Measurements from ENCODE around the gene PDE3B. TPM values are rescaled to one million over a fixed set of nuclear protein-coding genes. Genes with fewer than 3 reads are reported as not detected.
"Not testable (repeated sequence)": the region's sequence is repeated elsewhere in the genome, so short reads cannot be mapped to it uniquely, and the experiment has no call there.

The PDE3B gene
- total RNA-seq, 3 donors from 2014 or later: 14.1 to 177 (median 17.3) TPM

- no peak for TF ChIP-seq POLR2A (IDR thresholded peaks at IDR 0.05)
- no peak overlapping the region for H3K27ac ChIP-seq
- intact Hi-C loops (cut with DNase I; ENCODE audit: low total_unique reads): loop anchor here (10.0 kb wide), 1 partner anchor 1714 kb away; no protein-coding TSS in a partner anchor
- H3K4me1 ChIP-seq: no peaks in the 10 kb centered on the region
- H3K4me3 ChIP-seq: no peak overlapping the region
- no peaks in the 10 kb centered on the region for H3K9me3 ChIP-seq
- DNase-seq (ENCODE audit: low spot score in 2 of 2): no peak
- H3K27me3 ChIP-seq: no peaks in the 10 kb centered on the region
- H3K36me3 ChIP-seq: no peaks in the 10 kb centered on the region
These were observed 107.3 kb downstream of the PDE3B start for GRCh38 chr11:14750911-14751310.

GRCh38 chr11:14751975-14752407, 108.4 kb downstream of the PDE3B start:
- no peak for DNase-seq (ENCODE audit: low spot score in 2 of 2)
- Histone ChIP-seq H3K4me3 (no peak overlapping the region), H3K27me3 (no peaks in the 10 kb centered on the region), H3K9me3 (no peaks in the 10 kb centered on the region), H3K4me1 (no peaks in the 10 kb centered on the region), H3K27ac (no peak overlapping the region), H3K36me3 (no peaks in the 10 kb centered on the region)
- no peak for TF ChIP-seq POLR2AphosphoS5 (IDR thresholded peaks at IDR 0.05)
- TF ChIP-seq POLR2A (IDR thresholded peaks at IDR 0.05): no peak
- TF ChIP-seq CTCF (IDR thresholded peaks at IDR 0.05): no peak
- intact Hi-C loops (cut with DNase I; ENCODE audit: low total_unique reads): loop anchor here (10.0 kb wide), 1 partner anchor 1713 kb away; no protein-coding TSS in a partner anchor

GRCh38 chr11:14755140-14755539, 111.5 kb downstream of the PDE3B start:
- TF ChIP-seq POLR2AphosphoS5 (IDR thresholded peaks at IDR 0.05): no peak
- intact Hi-C loops (cut with DNase I; ENCODE audit: low total_unique reads): loop anchor here (10.0 kb wide), 1 partner anchor 1710 kb away; no protein-coding TSS in a partner anchor

GRCh38 chr11:14756349-14756748, 112.7 kb downstream of the PDE3B start:
- Histone ChIP-seq H3K27ac (no peak overlapping the region), H3K4me1 (no peaks in the 10 kb centered on the region), H3K4me3 (no peak overlapping the region), H3K27me3 (no peaks in the 10 kb centered on the region), H3K36me3 (no peaks in the 10 kb centered on the region), H3K9me3 (no peaks in the 10 kb centered on the region)
- intact Hi-C loops (cut with DNase I; ENCODE audit: low total_unique reads): loop anchor here (10.0 kb wide), 1 partner anchor 1708 kb away; no protein-coding TSS in a partner anchor
- DNase-seq (ENCODE audit: low spot score in 2 of 2): no peak
- TF ChIP-seq POLR2A (IDR thresholded peaks at IDR 0.05) (no peak), POLR2AphosphoS5 (IDR thresholded peaks at IDR 0.05) (no peak), CTCF (IDR thresholded peaks at IDR 0.05) (no peak)

More at GRCh38 chr11:14755140-14755539, 111.5 kb downstream of the PDE3B start:
- Histone ChIP-seq H3K36me3 (no peaks in the 10 kb centered on the region), H3K9me3 (no peaks in the 10 kb centered on the region), H3K4me3 (no peak overlapping the region), H3K27ac (no peak overlapping the region), H3K27me3 (no peaks in the 10 kb centered on the region), H3K4me1 (no peaks in the 10 kb centered on the region)
- no peak for DNase-seq (ENCODE audit: low spot score in 2 of 2)

GRCh38 chr11:14759300-14760012, 115.9 kb downstream of the PDE3B start:
- not testable (repeated sequence) for H3K4me3 ChIP-seq; H3K9me3 ChIP-seq; H3K4me1 ChIP-seq; DNase-seq (ENCODE audit: low spot score in 2 of 2); H3K27ac ChIP-seq; H3K36me3 ChIP-seq; H3K27me3 ChIP-seq
- intact Hi-C loops (cut with DNase I; ENCODE audit: low total_unique reads): loop anchor here (10.0 kb wide), 1 partner anchor 1705 kb away; no protein-coding TSS in a partner anchor

GRCh38 chr11:14764179-14764578, 120.6 kb downstream of the PDE3B start:
- Histone ChIP-seq H3K27me3 (peaks cover 0 to 6% of the 10 kb centered on the region in 2 donors), H3K27ac (no peak overlapping the region), H3K4me3 (no peak overlapping the region), H3K9me3 (no peaks in the 10 kb centered on the region), H3K36me3 (no peaks in the 10 kb centered on the region), H3K4me1 (no peaks in the 10 kb centered on the region)
- intact Hi-C loops (cut with DNase I; ENCODE audit: low total_unique reads): no loop called here
- no peak for TF ChIP-seq POLR2AphosphoS5 (IDR thresholded peaks at IDR 0.05)
- no peak for TF ChIP-seq POLR2A (IDR thresholded peaks at IDR 0.05)
- no peak for TF ChIP-seq CTCF (IDR thresholded peaks at IDR 0.05)
- DNase-seq (ENCODE audit: low spot score in 2 of 2): no peak

Measured in breast epithelium (tissue), 4 donors.